ENCODE data around the gene NRGN.

DNA sequence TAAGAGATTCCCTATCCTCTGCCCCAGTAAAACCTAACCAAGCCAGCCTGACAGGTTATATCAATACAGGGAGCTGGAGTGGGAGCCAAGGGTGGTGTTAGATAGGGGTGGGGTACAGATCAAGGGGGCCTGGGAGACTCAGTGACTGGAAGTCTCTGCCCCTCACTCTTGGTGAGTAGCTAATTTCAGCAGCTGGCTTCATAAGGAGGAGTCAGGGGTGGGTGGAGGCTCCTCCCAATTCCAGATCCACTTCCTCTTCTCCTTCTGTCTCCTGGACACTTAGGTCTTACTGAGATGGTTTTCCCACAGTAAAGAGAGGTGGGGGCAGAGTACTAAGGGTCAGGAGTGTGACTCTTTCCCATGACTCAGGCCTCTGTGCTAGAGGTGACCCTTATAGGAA lies 13.5 kb downstream of the NRGN start:
- no peak for TF ChIP-seq TAF1 (IDR thresholded peaks at IDR 0.05; ENCODE audit: borderline replicate concordance, low read depth, low read length)
- TF ChIP-seq POLR2A (IDR thresholded peaks at IDR 0.05; ENCODE audit: low read depth, low read length) = no peak
- TF ChIP-seq POLR2AphosphoS5 (IDR thresholded peaks at IDR 0.05; ENCODE audit: low read depth, low read length) = no peak
